A549 (cell line): ENCODE measurements around the gene CDC42.

Experiments used
- MAZ ChIP-seq: fragments of 150-350 bp; IDR thresholded peaks from 2 replicates; pipeline ENCODE4 v1.6.1; 2014; ENCODE audit warnings: antibody characterized with exemption, low read depth, low read length, borderline replicate concordance
- POLR2A ChIP-seq: IDR thresholded peaks from 2 replicates; pipeline ENCODE4 v1.6.1; 2012; ENCODE audit warnings: mild to moderate bottlenecking, low read length
- TF ChIP-seq, protein P1 (sequence below): fragments of >200 bp; sonication (Bioruptor Twin); formaldehyde crosslinking; IDR thresholded peaks from 3 replicates; pipeline ENCODE4 v1.5.1; 2016

DNA sequence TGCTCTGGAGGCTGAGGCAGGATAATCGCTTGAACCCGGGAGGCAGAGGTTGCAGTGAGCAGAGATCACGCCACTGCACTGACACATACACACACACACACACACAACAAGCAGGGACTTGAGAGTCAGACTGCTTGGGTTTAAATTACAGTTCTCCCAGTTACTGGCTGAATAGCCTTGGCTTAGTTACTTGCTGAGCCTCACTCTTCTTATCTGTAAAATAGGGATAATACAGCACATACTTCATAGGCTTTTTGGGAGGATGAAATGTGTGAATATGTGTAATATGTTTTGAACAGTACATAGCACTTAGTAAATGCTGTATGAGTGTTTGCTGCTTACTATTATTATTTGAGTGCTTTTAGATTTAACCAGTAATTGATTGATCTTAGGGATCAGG lies 23.8 kb downstream of the CDC42 start:
- no peak for TF ChIP-seq MAZ
- TF ChIP-seq, protein P1, sequence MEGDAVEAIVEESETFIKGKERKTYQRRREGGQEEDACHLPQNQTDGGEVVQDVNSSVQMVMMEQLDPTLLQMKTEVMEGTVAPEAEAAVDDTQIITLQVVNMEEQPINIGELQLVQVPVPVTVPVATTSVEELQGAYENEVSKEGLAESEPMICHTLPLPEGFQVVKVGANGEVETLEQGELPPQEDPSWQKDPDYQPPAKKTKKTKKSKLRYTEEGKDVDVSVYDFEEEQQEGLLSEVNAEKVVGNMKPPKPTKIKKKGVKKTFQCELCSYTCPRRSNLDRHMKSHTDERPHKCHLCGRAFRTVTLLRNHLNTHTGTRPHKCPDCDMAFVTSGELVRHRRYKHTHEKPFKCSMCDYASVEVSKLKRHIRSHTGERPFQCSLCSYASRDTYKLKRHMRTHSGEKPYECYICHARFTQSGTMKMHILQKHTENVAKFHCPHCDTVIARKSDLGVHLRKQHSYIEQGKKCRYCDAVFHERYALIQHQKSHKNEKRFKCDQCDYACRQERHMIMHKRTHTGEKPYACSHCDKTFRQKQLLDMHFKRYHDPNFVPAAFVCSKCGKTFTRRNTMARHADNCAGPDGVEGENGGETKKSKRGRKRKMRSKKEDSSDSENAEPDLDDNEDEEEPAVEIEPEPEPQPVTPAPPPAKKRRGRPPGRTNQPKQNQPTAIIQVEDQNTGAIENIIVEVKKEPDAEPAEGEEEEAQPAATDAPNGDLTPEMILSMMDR = no peak
- no peak for TF ChIP-seq POLR2A
